Loucy (cell line): ENCODE results near the gene FAM53A.

ENCODE experiments used
- H2AFZ ChIP-seq: fragments of 200-600 bp; sonication (generic); 2 replicates; pipeline ENCODE4 v1.6.0; 2016; ENCODE audit warnings: antibody characterized with exemption, mild to moderate bottlenecking, low read length, moderate library complexity
- H3F3A ChIP-seq: fragments of 200-600 bp; 2 replicates; pipeline ENCODE4 v1.6.0; 2016; ENCODE audit warnings: antibody characterized with exemption, low read depth, mild to moderate bottlenecking
- H3K27me3 ChIP-seq: fragments of 200-600 bp; sonication (generic); 2 replicates; pipeline ENCODE4 v1.6.1; 2014; ENCODE audit warnings: low read length, mild to moderate bottlenecking; ENCODE audit not compliant: insufficient read depth, poor library complexity, severe bottlenecking
- H3K36me3 ChIP-seq: fragments of 200-600 bp; sonication (generic); 2 replicates; pipeline ENCODE4 v1.6.1; 2016; ENCODE audit warnings: low read length; ENCODE audit not compliant: insufficient read depth
- H3K4me1 ChIP-seq: fragments of 200-600 bp; sonication (generic); 2 replicates; pipeline ENCODE4 v1.5.1; 2014; ENCODE audit warnings: low read length, mild to moderate bottlenecking; ENCODE audit not compliant: insufficient read depth, poor library complexity, severe bottlenecking
- H3K4me2 ChIP-seq: fragments of 200-600 bp; sonication (generic); 2 replicates; pipeline ENCODE4 v1.6.0; 2014; ENCODE audit warnings: antibody characterized with exemption, low read length, low read depth, mild to moderate bottlenecking; ENCODE audit not compliant: poor library complexity, severe bottlenecking
- H3K4me3 ChIP-seq: fragments of 200-600 bp; sonication (generic); 2 replicates; pipeline ENCODE4 v1.5.1; 2014; ENCODE audit warnings: low read length, mild to moderate bottlenecking, mixed read lengths; ENCODE audit not compliant: poor library complexity, severe bottlenecking
- H3K79me2 ChIP-seq: fragments of 200-600 bp; sonication (generic); 2 replicates; pipeline ENCODE4 v1.6.1; 2014; ENCODE audit warnings: low read length; ENCODE audit not compliant: insufficient read depth
- H3K9ac ChIP-seq: fragments of 200-600 bp; sonication (generic); 2 replicates; pipeline ENCODE4 v1.6.0; 2014; ENCODE audit warnings: mild to moderate bottlenecking, low read depth, low read length, moderate library complexity; ENCODE audit not compliant: poor library complexity, severe bottlenecking
- H3K9me2 ChIP-seq: fragments of 200-600 bp; sonication (generic); replicated peaks from 2 replicates; pipeline ENCODE4 v1.6.1; 2016; ENCODE audit warnings: low read depth, low read length, mixed read lengths
- H3K9me3 ChIP-seq: fragments of 200-600 bp; sonication (generic); 2 replicates; pipeline ENCODE4 v1.6.1; 2014; ENCODE audit warnings: mild to moderate bottlenecking, antibody characterized with exemption, low read length, low read depth; ENCODE audit not compliant: insufficient read depth
- H4K20me1 ChIP-seq: fragments of 200-600 bp; sonication (generic); 2 replicates; pipeline ENCODE4 v1.6.0; 2014; ENCODE audit warnings: antibody characterized with exemption, low read length, mild to moderate bottlenecking; ENCODE audit not compliant: insufficient read depth, poor library complexity, severe bottlenecking
- CTCF ChIP-seq: fragments of 200-600 bp; sonication (generic); conservative IDR thresholded peaks from 2 replicates; pipeline ENCODE4 v1.5.1; 2014; ENCODE audit warnings: mild to moderate bottlenecking, antibody characterized with exemption, low read length
- EZH2phosphoT487 ChIP-seq: fragments of 200-600 bp; IDR thresholded peaks from 2 replicates; pipeline ENCODE4 v1.6.1; 2018; ENCODE audit warnings: antibody characterized with exemption, mild to moderate bottlenecking, moderate library complexity, borderline replicate concordance

Gene FAM53A

GRCh38 chr4:1604181-1604705 lies 79.9 kb downstream of the FAM53A start:
- H3F3A ChIP-seq, result no peaks in the 10 kb centered on the region
- no peak overlapping the region for H3K4me2 ChIP-seq
- no peaks in the 10 kb centered on the region for H3K4me1 ChIP-seq
- TF ChIP-seq CTCF (no peak), EZH2phosphoT487 (no peak)
- no peak overlapping the region for H3K4me3 ChIP-seq
- H3K27me3 ChIP-seq, result no peaks in the 10 kb centered on the region
- H3K9ac ChIP-seq, result no peak overlapping the region
- no peaks in the 10 kb centered on the region for H3K9me2 ChIP-seq
- no peaks in the 10 kb centered on the region for H3K36me3 ChIP-seq
- no peaks in the 10 kb centered on the region for H4K20me1 ChIP-seq
- H2AFZ ChIP-seq, result no peak overlapping the region
- H3K79me2 ChIP-seq, result no peaks in the 10 kb centered on the region
- no peaks in the 10 kb centered on the region; the same call in 1 of the 2 replicates for H3K9me3 ChIP-seq

GRCh38 chr4:1603413-1604135 lies 80.5 kb downstream of the FAM53A start:
- no peak overlapping the region for H3K4me3 ChIP-seq
- no peaks in the 10 kb centered on the region for H3K27me3 ChIP-seq
- H3K36me3 ChIP-seq, result no peaks in the 10 kb centered on the region
- no peaks in the 10 kb centered on the region; the same call in 1 of the 2 replicates for H3K9me3 ChIP-seq
- no peaks in the 10 kb centered on the region for H3K79me2 ChIP-seq
- H3F3A ChIP-seq, result no peaks in the 10 kb centered on the region
- H2AFZ ChIP-seq, result no peak overlapping the region
- H4K20me1 ChIP-seq, result no peaks in the 10 kb centered on the region
- TF ChIP-seq CTCF (no peak), EZH2phosphoT487 (no peak)
- no peaks in the 10 kb centered on the region for H3K9me2 ChIP-seq
- no peaks in the 10 kb centered on the region for H3K4me1 ChIP-seq
- no peak overlapping the region for H3K9ac ChIP-seq
- H3K4me2 ChIP-seq, result no peak overlapping the region

GRCh38 chr4:1602655-1603412 lies 81.3 kb downstream of the FAM53A start:
- Histone ChIP-seq H3K9ac (no peak overlapping the region), H3K9me2 (no peaks in the 10 kb centered on the region), H3K79me2 (no peaks in the 10 kb centered on the region), H3K4me2 (no peak overlapping the region), H3K36me3 (no peaks in the 10 kb centered on the region), H4K20me1 (no peaks in the 10 kb centered on the region), H2AFZ (no peak overlapping the region), H3F3A (no peaks in the 10 kb centered on the region), H3K4me3 (no peak overlapping the region), H3K27me3 (no peaks in the 10 kb centered on the region), H3K9me3 (no peaks in the 10 kb centered on the region; the same call in 1 of the 2 replicates), H3K4me1 (no peaks in the 10 kb centered on the region)
- TF ChIP-seq EZH2phosphoT487 (no peak), CTCF (no peak)
